ENCODE results near the gene CACNB2. TPM values are rescaled to one million over a fixed set of nuclear protein-coding genes. Genes with fewer than 3 reads are reported as not detected.

The CACNB2 gene
- polyA plus RNA-seq, 2 of the 4 experiments (the other 2 are of a cell fraction) = not detected

GRCh38 chr10:18238870-18239485 is 98.8 kb downstream of the CACNB2 start:
- no peak overlapping the region for H3K4me2 ChIP-seq
- DNase-seq (ENCODE audit: low read depth in 1 of 2, low spot score in 1 of 2) (peak; percentile 20 to 51), ATAC-seq (peak; percentile 43; a peak in 1 of 6 replicates), FAIRE-seq (no peak)
- TF ChIP-seq CBX2 (IDR thresholded peaks at IDR 0.05; ENCODE audit: borderline replicate concordance, low read depth) (no peak), RAD21 (conservative IDR thresholded peaks at IDR 0.05 in 1 of 2, IDR thresholded peaks at IDR 0.05 in 1 of 2) (peak; percentile 75 to 77), NFE2L2 (conservative IDR thresholded peaks at IDR 0.05; ENCODE audit: low read length) (no peak), RARB (CRISPR knock-in tag; IDR thresholded peaks at IDR 0.05) (no peak), ZNF302 (CRISPR knock-in tag; IDR thresholded peaks at IDR 0.05) (no peak), SMC3 (IDR thresholded peaks at IDR 0.05) (peak; percentile 52; the same call in 2 of the 3 replicates), PHF8 (IDR thresholded peaks at IDR 0.05; ENCODE audit: borderline replicate concordance, low read depth) (no peak), ZFP36 (IDR thresholded peaks at IDR 0.05; ENCODE audit: borderline replicate concordance, partially characterized antibody) (no peak), BCL3 (IDR thresholded peaks at IDR 0.05) (no peak)
- TF ChIP-seq, protein P1, sequence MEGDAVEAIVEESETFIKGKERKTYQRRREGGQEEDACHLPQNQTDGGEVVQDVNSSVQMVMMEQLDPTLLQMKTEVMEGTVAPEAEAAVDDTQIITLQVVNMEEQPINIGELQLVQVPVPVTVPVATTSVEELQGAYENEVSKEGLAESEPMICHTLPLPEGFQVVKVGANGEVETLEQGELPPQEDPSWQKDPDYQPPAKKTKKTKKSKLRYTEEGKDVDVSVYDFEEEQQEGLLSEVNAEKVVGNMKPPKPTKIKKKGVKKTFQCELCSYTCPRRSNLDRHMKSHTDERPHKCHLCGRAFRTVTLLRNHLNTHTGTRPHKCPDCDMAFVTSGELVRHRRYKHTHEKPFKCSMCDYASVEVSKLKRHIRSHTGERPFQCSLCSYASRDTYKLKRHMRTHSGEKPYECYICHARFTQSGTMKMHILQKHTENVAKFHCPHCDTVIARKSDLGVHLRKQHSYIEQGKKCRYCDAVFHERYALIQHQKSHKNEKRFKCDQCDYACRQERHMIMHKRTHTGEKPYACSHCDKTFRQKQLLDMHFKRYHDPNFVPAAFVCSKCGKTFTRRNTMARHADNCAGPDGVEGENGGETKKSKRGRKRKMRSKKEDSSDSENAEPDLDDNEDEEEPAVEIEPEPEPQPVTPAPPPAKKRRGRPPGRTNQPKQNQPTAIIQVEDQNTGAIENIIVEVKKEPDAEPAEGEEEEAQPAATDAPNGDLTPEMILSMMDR (IDR thresholded peaks at IDR 0.05) = peak; percentile 79
- TF ChIP-seq, protein P2, sequence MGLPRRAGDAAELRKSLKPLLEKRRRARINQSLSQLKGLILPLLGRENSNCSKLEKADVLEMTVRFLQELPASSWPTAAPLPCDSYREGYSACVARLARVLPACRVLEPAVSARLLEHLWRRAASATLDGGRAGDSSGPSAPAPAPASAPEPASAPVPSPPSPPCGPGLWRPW (IDR thresholded peaks at IDR 0.05) = no peak
- CTCF ChIA-PET = interaction anchor here (0.8 to 2.8 kb wide), 13 partner anchors 11 to 1004 kb away, joined by 3 to 10 read pairs (median 4); no protein-coding TSS in a partner anchor
- no peaks in the 10 kb centered on the region for H3K9me3 ChIP-seq
- POLR2A ChIA-PET = no interaction called here
- H3K27ac ChIP-seq = no peak overlapping the region
- no peaks in the 10 kb centered on the region for H3K4me1 ChIP-seq
- H3K4me3 ChIP-seq = no peak overlapping the region
- 12% methylated on average over 8 of the region's 8 CpGs for WGBS (ENCODE audit: missing lambda C conversion rate)

DNA sequence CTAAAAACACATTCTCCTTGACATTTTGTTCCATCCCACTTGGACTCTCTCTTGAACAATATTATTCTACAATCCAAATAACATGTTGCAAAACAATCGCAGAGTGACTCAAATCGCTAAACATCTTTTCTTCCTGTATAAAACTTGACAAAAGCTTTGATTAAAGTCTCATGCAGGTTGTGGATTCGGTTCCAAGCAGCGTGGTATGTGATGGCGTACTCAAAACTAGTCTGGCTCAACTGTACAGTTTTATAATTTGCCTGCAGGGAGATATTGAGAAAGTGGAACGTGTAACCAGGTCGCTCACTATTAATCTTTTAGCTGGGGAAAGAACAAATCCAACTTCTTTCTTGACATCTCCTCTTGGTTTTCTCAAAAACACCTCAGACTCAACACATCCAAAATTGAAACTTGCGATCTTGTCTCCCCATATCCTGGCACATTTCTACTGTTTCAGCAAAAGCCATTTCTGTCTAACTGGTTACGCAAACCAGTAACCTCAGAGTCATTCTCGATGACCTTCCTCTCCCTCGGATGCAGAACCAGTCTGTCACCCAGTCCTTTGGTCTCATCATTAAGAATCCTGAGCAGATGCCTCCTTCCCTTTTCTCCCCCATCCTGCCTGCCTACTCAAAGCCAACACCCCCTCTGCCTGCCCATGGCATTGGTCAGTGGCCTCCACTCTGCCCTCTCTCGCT is 100.1 kb downstream of the CACNB2 start:
- DNase-seq (ENCODE audit: low read depth in 1 of 2, low spot score in 1 of 2) = no peak
- no peak overlapping the region for H3K27ac ChIP-seq
- ChIA-PET CTCF (interaction anchor here (1.2 to 2.8 kb wide), 4 partner anchors 10 to 367 kb away, joined by 3 to 10 read pairs (median 6); no protein-coding TSS in a partner anchor), POLR2A (no interaction called here)
- no peak for TF ChIP-seq RFX5 (IDR thresholded peaks at IDR 0.05)
- 25% methylated on average over 12 of the region's 12 CpGs for WGBS (ENCODE audit: missing lambda C conversion rate)
- no peaks in the 10 kb centered on the region for H3K4me1 ChIP-seq
- ATAC-seq = no peak
- H3K9me3 ChIP-seq = no peaks in the 10 kb centered on the region
- no peak for FAIRE-seq
- no peak overlapping the region for H3K4me3 ChIP-seq
- H3K4me2 ChIP-seq = no peak overlapping the region

DNA sequence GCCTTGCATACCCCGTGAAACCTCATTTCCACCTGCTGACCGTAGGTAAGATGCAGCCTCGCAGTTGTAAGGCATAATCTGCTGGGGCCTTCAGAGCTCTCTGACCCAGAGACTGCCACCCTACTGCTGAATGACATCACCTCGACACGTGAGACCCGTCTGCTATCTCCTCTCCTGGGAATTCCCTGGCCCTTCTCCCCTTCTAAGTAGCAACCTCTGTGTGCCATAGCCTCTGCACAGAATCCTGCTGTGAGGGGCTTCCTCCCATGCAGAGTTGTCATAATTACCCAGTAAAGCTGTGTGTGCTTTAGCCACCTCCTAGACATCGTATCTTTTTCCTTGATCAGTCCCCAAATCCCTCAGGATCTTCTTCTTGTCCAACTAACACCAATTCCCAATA is 106.7 kb downstream of the CACNB2 start:
- TF ChIP-seq JUNB (IDR thresholded peaks at IDR 0.05) (no peak), TP53 (CRISPR knock-in tag; IDR thresholded peaks at IDR 0.05) (no peak), ATOH8 (CRISPR knock-in tag; IDR thresholded peaks at IDR 0.05; ENCODE audit: low read depth) (no peak), PHF8 (IDR thresholded peaks at IDR 0.05; ENCODE audit: borderline replicate concordance, low read depth) (no peak), FOXS1 (CRISPR knock-in tag; IDR thresholded peaks at IDR 0.05) (no peak), NFE2L2 (conservative IDR thresholded peaks at IDR 0.05; ENCODE audit: low read length) (no peak), HOXB13 (CRISPR knock-in tag; IDR thresholded peaks at IDR 0.05; ENCODE audit: low read depth) (no peak), RNF2 (IDR thresholded peaks at IDR 0.05; ENCODE audit: borderline replicate concordance, low read depth) (no peak), BCL3 (IDR thresholded peaks at IDR 0.05) (no peak), SREBF2 (IDR thresholded peaks at IDR 0.05) (no peak), CBX8 (IDR thresholded peaks at IDR 0.05) (no peak), ZSCAN20 (CRISPR knock-in tag; IDR thresholded peaks at IDR 0.05) (no peak), BHLHE40 (IDR thresholded peaks at IDR 0.05; ENCODE audit: low read depth, low read length) (no peak), NR3C1 (IDR thresholded peaks at IDR 0.05) (no peak), RFX5 (IDR thresholded peaks at IDR 0.05) (no peak)
- TF ChIP-seq, protein P1 (IDR thresholded peaks at IDR 0.05) = no peak
- CTCF ChIA-PET = interaction anchor here (0.7 kb wide), 1 partner anchor 336 kb away, joined by 3 read pairs; no protein-coding TSS in a partner anchor
- no peak overlapping the region for H3K4me2 ChIP-seq
- no peak overlapping the region for H3K4me3 ChIP-seq
- H3K4me1 ChIP-seq = no peaks in the 10 kb centered on the region
- FAIRE-seq = no peak
- WGBS (ENCODE audit: missing lambda C conversion rate) = 3% methylated on average over 7 of the region's 7 CpGs
- no peak for ATAC-seq
- H3K27ac ChIP-seq = no peak overlapping the region
- no peaks in the 10 kb centered on the region for H3K9me3 ChIP-seq
- no peak for DNase-seq (ENCODE audit: low read depth in 1 of 2, low spot score in 1 of 2)
- POLR2A ChIA-PET = no interaction called here

All from A549 (cell line).